GM19395 (cell line): ENCODE measurements around the gene MYOCD.

ENCODE experiments used
- ATAC-seq: cut with Tn5 transposase; IDR thresholded peaks from one replicate; pipeline ENCODE4 v1.9.1; 2021; ENCODE audit warnings: mild to moderate bottlenecking, moderate library complexity; ENCODE audit not compliant: unreplicated experiment

The MYOCD gene

DNA sequence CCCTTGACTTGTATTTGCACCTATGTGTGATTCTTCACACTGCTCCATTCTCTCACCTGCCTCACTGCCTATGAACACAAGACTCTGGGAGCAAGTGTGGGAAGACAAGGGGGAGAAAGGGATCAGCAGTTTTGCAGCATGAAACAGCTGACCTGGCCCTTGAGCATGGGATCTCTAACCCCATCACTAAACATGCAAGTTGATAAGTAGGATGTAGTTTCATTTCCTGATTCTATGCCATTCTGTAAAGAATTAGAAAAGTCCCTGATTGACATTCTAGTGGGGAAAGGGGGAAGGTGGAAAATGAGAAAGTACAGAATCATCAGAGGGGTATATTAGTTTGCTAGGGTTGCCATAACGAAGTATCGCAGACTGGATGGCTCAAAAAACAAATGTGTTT lies 25.3 kb upstream of the MYOCD start:
- ATAC-seq: no peak

- ATAC-seq: no peak
Observed at GRCh38 chr17:12641084-12641483, 24.6 kb upstream of the MYOCD start.

- ATAC-seq: no peak
Observed at GRCh38 chr17:12642034-12642433, 23.7 kb upstream of the MYOCD start.

DNA sequence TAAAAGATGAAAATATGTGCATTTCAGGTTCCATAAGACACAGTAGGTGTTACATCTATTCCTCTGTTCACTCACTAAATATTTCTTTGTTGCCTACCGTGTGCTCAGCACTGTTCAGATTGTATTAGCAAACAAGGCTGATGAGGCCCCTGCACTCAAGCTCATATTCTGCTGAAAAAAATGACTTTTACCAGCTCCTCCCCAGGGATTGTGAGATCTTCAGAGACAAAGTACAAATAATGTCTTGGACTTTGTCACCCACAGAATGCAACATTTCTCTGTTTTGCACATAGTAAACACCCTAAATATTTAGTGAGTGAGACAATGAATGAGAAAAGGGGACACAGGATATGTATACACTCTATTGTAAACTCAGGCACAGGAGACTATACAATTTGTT lies 21.9 kb upstream of the MYOCD start:
- ATAC-seq: no peak

DNA sequence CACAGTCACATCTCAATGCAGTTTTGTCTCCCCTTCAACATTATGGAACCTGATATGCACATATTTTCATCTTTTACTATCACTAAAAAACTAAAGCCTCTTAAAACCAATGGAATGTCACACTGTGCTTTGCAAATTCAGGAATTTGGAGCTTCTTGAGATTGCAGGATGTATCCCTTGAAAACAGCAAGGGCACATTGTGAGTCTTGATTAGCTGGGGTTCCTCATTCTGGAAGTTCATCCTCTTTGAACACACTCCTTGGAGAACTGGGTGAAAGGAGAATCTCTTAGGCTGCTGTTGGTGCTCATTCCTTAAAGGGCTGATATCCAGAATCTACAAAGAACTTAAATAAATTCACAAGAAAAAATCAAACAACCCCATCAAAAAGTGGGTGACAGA lies 21.1 kb upstream of the MYOCD start:
- ATAC-seq: no peak

GRCh38 chr17:12646761-12647422 lies 18.8 kb upstream of the MYOCD start:
- no peak for ATAC-seq

DNA sequence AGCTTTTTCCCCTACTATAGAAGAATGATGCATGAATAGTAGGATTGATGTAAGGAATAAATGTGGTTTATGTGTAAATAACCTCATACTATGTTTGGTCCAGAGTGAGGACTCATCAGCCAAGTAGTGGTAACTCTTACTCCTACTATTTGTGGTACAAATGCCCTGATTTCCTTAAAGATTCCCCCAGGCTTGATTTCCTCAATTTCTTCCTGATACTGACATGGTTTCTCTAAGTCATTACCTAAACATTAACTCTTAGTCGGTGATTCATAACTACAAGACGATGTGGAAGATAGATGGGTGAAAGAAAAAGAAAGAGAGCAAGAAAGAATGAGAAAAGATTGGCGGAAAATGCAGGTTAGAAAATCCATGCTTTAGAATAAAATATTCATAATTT lies 17.2 kb upstream of the MYOCD start:
- no peak for ATAC-seq

- ATAC-seq: no peak
Observed at GRCh38 chr17:12655936-12656335, 9.8 kb upstream of the MYOCD start.

DNA sequence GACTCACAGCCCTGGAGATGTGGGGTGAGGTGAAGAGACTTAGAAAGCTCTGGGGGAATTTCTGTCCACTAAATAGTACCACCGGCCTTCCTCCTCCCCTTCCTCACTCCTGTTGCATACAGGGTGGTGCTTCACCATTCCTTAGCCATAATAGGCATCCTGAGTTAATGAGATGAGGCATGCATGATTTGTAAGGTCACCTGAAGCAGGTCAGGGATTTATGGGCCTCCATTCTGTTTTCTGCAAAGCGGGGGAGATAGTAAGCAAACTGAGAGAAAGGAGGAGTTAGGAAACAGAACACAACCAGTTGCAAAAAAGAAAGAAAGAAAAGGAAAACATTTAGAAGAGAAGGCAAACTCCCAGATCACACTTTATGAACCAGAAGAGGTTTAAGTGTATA lies 9.3 kb upstream of the MYOCD start:
- no peak for ATAC-seq

- no peak for ATAC-seq
Observed at GRCh38 chr17:12659500-12659899, 6.2 kb upstream of the MYOCD start.

DNA sequence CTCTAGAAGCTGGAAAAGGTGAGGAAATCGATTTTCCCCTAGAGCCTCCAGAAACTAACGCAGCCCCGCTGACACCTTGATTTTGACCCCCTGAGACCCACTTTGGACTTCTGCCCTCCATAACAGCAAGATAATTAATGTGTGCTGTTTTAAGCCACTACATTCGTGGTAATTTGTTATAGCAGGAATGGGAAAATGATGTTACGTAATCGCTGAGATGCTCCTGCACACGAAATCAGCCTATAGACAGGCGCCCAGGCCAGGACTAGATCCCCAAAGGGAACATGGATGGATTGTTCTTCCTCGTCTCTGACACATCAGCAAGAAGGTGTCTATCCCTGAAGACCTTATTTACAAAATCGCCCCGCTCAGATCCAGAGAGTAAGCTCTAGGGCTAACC lies 1.4 kb upstream of the MYOCD start:
- ATAC-seq: no peak

DNA sequence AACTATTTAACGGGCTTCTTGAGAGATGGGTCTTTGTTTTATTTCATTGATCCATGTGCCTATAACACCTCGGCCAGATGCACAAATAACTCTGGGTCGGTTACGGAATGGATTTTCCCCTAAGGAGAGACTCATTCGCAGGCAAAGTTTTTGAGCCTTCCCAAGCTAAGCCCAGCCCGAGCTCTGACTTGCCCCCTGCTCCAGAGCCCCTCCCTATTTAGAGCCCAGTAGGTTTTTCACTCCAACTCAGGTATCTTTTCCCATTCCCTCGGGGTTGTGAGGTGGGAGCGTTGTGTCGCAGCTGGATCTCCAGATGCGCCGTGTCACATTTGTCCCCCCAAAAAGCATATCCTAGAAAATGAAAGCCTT lies 812 bp upstream of the MYOCD start:
- ATAC-seq: no peak

DNA sequence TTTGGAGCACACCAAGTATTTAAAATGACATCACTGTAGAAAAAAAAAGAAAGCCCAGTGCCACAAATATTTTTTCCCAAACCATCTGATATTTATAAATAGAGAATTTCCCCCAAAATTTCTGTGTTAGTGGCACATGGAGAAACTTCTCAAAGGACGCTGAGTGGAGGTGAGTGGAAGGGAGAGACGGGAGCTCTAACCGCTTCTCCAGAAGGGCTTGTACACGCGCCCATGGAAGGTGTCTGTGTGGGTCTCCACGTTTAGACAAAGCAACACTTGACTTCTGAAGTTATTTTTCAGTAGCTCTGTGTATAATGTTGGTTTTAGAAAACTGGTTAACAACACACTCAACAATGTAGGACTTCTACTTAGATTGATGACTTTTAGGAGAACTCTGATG lies 1.0 kb downstream of the MYOCD start:
- no peak for ATAC-seq

DNA sequence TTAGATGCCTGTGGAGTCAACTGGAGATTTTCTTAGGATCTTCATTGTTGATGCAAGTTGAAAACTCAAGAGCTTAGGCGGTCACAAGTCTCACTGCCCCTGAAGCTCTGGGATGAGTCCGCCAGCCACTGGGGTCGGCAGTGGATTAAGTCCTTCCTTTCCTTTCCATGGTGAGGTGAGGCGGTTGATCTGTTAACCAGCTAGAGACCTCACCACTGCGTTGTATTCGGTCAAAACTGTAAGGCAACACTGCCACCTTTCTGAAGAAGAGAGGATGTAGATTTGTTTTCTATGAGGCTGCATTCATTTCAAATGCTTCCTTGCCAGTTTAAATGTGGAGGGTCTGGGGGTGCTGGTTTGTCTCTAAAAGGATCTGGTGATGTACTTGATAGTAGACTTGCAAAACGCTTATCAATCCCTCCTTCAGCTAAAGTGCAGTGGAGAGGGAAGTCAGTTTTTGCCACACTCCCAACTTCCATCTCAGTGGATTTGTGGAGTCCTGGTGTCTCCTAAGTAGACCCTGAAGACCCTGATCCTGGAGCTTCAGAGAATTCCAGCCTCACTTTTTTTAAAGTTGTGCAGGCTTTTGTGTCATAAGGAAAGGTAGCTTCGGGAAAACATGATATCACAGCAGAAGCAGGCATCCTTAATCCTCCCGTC lies 1.7 kb downstream of the MYOCD start:
- no peak for ATAC-seq

- ATAC-seq: no peak
Observed at GRCh38 chr17:12671906-12672305, 6.2 kb downstream of the MYOCD start.

- no peak for ATAC-seq
Observed at GRCh38 chr17:12672947-12673346, 7.3 kb downstream of the MYOCD start.

DNA sequence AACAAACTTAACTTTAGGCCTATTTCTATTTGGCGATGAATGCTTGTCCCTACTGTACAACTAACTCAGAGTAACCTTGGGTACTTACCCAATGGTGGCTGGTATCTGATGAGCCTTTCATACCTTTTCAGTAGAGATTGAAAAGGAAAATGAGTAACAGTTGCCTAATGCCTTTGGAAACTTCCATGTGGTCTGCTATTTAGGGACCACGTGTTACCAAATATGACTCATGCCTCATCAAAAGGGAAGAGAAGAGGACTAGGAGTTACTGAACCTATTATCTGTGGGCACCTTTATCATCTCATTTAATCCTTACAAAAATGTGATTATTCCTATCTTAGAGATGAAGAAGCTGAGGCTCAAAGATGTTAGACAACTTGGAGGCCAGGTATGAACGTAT lies 8.1 kb downstream of the MYOCD start:
- ATAC-seq: no peak

GRCh38 chr17:12680407-12680897 lies 14.8 kb downstream of the MYOCD start:
- no peak for ATAC-seq

- no peak for ATAC-seq
Observed at GRCh38 chr17:12680993-12681392, 15.3 kb downstream of the MYOCD start.

- no peak for ATAC-seq
Observed at GRCh38 chr17:12683299-12683698, 17.6 kb downstream of the MYOCD start.

- no peak for ATAC-seq
Observed at GRCh38 chr17:12686486-12686885, 20.8 kb downstream of the MYOCD start.

DNA sequence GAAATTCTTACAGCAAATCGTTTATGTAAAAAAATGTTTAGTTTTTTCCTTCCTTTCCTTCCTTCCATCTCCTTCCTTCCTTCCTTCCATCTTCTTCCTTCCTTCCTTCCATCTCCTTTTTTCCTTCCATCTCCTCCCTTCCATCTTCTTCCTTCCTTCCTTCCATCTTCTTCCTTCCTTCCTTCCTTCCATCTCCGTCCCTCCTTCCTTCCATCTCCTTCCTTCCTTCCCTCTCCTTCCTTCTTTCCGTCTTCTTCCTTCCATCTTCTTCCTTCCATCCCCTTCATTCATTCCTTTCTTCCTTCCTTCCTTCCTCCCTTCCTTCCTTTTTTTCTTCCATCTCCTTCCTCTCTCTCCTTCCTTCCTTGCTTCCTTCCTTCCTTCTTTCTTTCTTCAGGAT lies 22.7 kb downstream of the MYOCD start:
- no peak for ATAC-seq

DNA sequence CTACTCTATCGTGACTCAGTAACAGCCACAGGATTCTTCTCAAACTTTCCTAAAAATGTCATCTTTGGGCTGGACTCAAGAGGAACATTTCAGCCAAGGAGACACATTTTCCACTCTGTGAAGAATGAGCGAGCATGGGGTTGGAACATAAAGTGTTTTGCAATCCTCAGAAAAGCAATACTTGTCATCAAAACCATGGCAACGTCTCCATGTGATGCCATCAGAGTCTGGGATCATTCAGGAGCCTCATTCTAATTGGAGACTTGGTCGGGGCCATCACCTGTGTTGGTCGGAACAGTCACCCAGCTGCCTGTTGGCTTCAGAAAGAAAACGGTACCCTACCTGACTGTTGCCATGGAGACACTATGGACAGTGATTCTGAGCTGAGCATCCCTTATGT lies 25.5 kb downstream of the MYOCD start:
- ATAC-seq: no peak
